HEK293 (cell line): Measurements from ENCODE around the gene MTPN.

Experiments
- EGR2 ChIP-seq: fragments of 450-650 bp; formaldehyde crosslinking; IDR thresholded peaks from 2 replicates; pipeline ENCODE4 v1.5.1; 2016; ENCODE audit warnings: low read depth, missing biosample characterization, missing genetic modification characterization
- GFI1B ChIP-seq: fragments of 450-650 bp; formaldehyde crosslinking; IDR thresholded peaks from 2 replicates; pipeline ENCODE4 v1.5.1; 2016; ENCODE audit warnings: missing biosample characterization, missing genetic modification characterization
- IKZF3 ChIP-seq: fragments of 450-650 bp; IDR thresholded peaks from 2 replicates; pipeline ENCODE4 v1.5.0; 2018; ENCODE audit warnings: missing biosample characterization, mild to moderate bottlenecking, missing genetic modification characterization, moderate library complexity
- KLF10 ChIP-seq: fragments of 450-650 bp; IDR thresholded peaks from 2 replicates; pipeline ENCODE4 v1.5.1; 2018; ENCODE audit warnings: missing biosample characterization, mild to moderate bottlenecking, missing genetic modification characterization
- KLF7 ChIP-seq: fragments of 450-650 bp; formaldehyde crosslinking; IDR thresholded peaks from 2 replicates; pipeline ENCODE4 v1.5.1; 2016; ENCODE audit warnings: missing biosample characterization, missing genetic modification characterization, borderline replicate concordance
- TCF7L2 ChIP-seq: IDR thresholded peaks from 2 replicates; pipeline ENCODE4 v1.6.1; 2011; ENCODE audit warnings: low read depth, mild to moderate bottlenecking, inconsistent platforms, low read length, moderate library complexity, borderline replicate concordance
- ZFP3 ChIP-seq: fragments of 450-650 bp; formaldehyde crosslinking; IDR thresholded peaks from 2 replicates; pipeline ENCODE4 v1.5.1; 2016; ENCODE audit warnings: low read depth, missing biosample characterization, missing genetic modification characterization
- ZFP69B ChIP-seq: fragments of 450-650 bp; formaldehyde crosslinking; IDR thresholded peaks from 2 replicates; pipeline ENCODE4 v1.5.1; 2016; ENCODE audit warnings: missing biosample characterization, missing genetic modification characterization
- ZIC2 ChIP-seq: fragments of 450-650 bp; formaldehyde crosslinking; IDR thresholded peaks from 2 replicates; pipeline ENCODE4 v1.5.1; 2016; ENCODE audit warnings: missing biosample characterization, missing genetic modification characterization
- ZNF133 ChIP-seq: fragments of 450-650 bp; formaldehyde crosslinking; IDR thresholded peaks from 2 replicates; pipeline ENCODE4 v1.5.1; 2016; ENCODE audit warnings: missing biosample characterization, missing genetic modification characterization
- ZNF146 ChIP-seq: fragments of 450-650 bp; formaldehyde crosslinking; IDR thresholded peaks from 2 replicates; pipeline ENCODE4 v1.5.1; 2016; ENCODE audit warnings: missing biosample characterization, missing genetic modification characterization
- ZNF211 ChIP-seq: fragments of 450-650 bp; formaldehyde crosslinking; IDR thresholded peaks from 2 replicates; pipeline ENCODE4 v1.5.1; 2016; ENCODE audit warnings: low read depth, missing biosample characterization, missing genetic modification characterization
- ZNF221 ChIP-seq: fragments of 450-650 bp; formaldehyde crosslinking; IDR thresholded peaks from 2 replicates; pipeline ENCODE4 v1.5.1; 2017; ENCODE audit warnings: missing biosample characterization, missing genetic modification characterization, borderline replicate concordance
- ZNF514 ChIP-seq: fragments of 450-650 bp; formaldehyde crosslinking; IDR thresholded peaks from 2 replicates; pipeline ENCODE4 v1.5.1; 2016; ENCODE audit warnings: missing biosample characterization, missing genetic modification characterization
- ZNF624 ChIP-seq: fragments of 450-650 bp; formaldehyde crosslinking; IDR thresholded peaks from 2 replicates; pipeline ENCODE4 v1.5.1; 2017; ENCODE audit warnings: missing biosample characterization, missing genetic modification characterization
- ZNF629 ChIP-seq: fragments of 450-650 bp; formaldehyde crosslinking; IDR thresholded peaks from 2 replicates; pipeline ENCODE4 v1.5.1; 2017; ENCODE audit warnings: missing biosample characterization, missing genetic modification characterization
- ZNF768 ChIP-seq: fragments of 450-650 bp; formaldehyde crosslinking; IDR thresholded peaks from 2 replicates; pipeline ENCODE4 v1.5.1; 2018; ENCODE audit warnings: missing biosample characterization, mild to moderate bottlenecking, missing genetic modification characterization
- ZSCAN23 ChIP-seq: fragments of 450-650 bp; formaldehyde crosslinking; IDR thresholded peaks from 2 replicates; pipeline ENCODE4 v1.5.1; 2016; ENCODE audit warnings: missing biosample characterization, missing genetic modification characterization
- TF ChIP-seq, protein P1 (sequence below): fragments of 450-650 bp; formaldehyde crosslinking; IDR thresholded peaks from 2 replicates; pipeline ENCODE4 v1.5.1; 2016; ENCODE audit warnings: missing biosample characterization, missing genetic modification characterization
- TF ChIP-seq, protein P2 (sequence below): fragments of 450-650 bp; formaldehyde crosslinking; IDR thresholded peaks from 2 replicates; pipeline ENCODE4 v1.5.1; 2017; ENCODE audit warnings: missing biosample characterization, missing genetic modification characterization
- TF ChIP-seq, protein P3 (sequence below): fragments of 450-650 bp; formaldehyde crosslinking; IDR thresholded peaks from 2 replicates; pipeline ENCODE4 v1.5.1; 2017; ENCODE audit warnings: missing biosample characterization, mild to moderate bottlenecking, missing genetic modification characterization, moderate library complexity
- TF ChIP-seq, protein P4 (sequence below): fragments of 450-650 bp; formaldehyde crosslinking; conservative IDR thresholded peaks from 2 replicates; pipeline ENCODE4 v1.5.1; 2016; ENCODE audit warnings: low read depth, missing biosample characterization, missing genetic modification characterization

MTPN gene

DNA sequence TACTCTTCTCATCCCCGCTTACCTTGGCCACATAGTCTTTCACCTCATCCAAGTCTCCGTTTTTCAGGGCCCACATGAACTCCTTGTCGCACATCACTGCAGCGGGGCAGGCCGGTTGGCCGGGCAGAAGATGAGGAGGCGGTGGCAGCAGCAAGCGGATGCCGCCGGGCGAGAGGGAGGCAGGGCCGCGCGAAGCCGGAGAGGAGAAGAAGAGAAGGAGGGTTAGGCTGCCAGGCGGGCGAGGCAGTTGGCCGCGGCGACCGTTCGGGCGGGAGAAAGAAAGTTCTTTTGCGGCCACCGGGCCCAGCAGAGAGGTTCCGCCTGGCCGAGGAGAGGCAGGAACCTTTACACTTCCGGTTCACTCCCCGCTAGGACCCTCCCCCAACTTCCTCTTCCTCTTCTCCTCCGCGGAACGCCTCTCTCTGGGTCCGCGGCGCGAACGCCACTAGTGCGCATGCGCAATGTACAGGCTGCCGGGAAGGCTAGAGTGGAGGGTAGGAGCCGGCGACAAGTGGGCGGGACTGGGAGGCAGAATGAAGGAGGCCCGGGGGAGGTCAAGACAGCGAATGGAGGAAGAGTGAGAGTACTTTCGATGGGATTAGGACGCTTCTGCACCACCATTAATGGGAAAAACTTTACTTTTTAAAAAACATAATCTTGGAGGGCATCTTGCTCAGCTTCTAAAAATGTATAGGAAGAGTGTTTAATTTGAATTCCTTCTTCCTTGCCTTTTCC, at the start of gene MTPN (continued):
- TF ChIP-seq ZNF221 (tag by site-specific recombination) (no peak), ZIC2 (tag by site-specific recombination) (no peak), ZNF133 (no peak), ZSCAN23 (no peak), ZNF768 (tag by site-specific recombination) (no peak), ZNF629 (tag by site-specific recombination) (peak; percentile 36; the same call in 1 of the 2 replicates), ZFP69B (tag by site-specific recombination) (no peak), ZNF211 (tag by site-specific recombination) (no peak), TCF7L2 (no peak), ZNF146 (tag by site-specific recombination) (no peak), ZNF624 (tag by site-specific recombination) (no peak), IKZF3 (tag by site-specific recombination) (0 out of 2 replicates have a peak, but pooled peaks have one; percentile 22), ZNF514 (tag by site-specific recombination) (no peak), KLF10 (tag by site-specific recombination) (peak; percentile 63; the same call in 1 of the 2 replicates), GFI1B (tag by site-specific recombination) (no peak), EGR2 (tag by site-specific recombination) (peak; percentile 82), ZFP3 (no peak), KLF7 (tag by site-specific recombination) (no peak; the same call in 1 of the 2 replicates)
- TF ChIP-seq, protein P1, sequence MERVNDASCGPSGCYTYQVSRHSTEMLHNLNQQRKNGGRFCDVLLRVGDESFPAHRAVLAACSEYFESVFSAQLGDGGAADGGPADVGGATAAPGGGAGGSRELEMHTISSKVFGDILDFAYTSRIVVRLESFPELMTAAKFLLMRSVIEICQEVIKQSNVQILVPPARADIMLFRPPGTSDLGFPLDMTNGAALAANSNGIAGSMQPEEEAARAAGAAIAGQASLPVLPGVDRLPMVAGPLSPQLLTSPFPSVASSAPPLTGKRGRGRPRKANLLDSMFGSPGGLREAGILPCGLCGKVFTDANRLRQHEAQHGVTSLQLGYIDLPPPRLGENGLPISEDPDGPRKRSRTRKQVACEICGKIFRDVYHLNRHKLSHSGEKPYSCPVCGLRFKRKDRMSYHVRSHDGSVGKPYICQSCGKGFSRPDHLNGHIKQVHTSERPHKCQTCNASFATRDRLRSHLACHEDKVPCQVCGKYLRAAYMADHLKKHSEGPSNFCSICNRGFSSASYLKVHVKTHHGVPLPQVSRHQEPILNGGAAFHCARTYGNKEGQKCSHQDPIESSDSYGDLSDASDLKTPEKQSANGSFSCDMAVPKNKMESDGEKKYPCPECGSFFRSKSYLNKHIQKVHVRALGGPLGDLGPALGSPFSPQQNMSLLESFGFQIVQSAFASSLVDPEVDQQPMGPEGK, result peak; percentile 59
- TF ChIP-seq, protein P2, sequence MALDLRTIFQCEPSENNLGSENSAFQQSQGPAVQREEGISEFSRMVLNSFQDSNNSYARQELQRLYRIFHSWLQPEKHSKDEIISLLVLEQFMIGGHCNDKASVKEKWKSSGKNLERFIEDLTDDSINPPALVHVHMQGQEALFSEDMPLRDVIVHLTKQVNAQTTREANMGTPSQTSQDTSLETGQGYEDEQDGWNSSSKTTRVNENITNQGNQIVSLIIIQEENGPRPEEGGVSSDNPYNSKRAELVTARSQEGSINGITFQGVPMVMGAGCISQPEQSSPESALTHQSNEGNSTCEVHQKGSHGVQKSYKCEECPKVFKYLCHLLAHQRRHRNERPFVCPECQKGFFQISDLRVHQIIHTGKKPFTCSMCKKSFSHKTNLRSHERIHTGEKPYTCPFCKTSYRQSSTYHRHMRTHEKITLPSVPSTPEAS (tag by site-specific recombination), result no peak
- TF ChIP-seq, protein P3, sequence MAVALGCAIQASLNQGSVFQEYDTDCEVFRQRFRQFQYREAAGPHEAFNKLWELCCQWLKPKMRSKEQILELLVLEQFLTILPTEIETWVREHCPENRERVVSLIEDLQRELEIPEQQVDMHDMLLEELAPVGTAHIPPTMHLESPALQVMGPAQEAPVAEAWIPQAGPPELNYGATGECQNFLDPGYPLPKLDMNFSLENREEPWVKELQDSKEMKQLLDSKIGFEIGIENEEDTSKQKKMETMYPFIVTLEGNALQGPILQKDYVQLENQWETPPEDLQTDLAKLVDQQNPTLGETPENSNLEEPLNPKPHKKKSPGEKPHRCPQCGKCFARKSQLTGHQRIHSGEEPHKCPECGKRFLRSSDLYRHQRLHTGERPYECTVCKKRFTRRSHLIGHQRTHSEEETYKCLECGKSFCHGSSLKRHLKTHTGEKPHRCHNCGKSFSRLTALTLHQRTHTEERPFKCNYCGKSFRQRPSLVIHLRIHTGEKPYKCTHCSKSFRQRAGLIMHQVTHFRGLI (tag by site-specific recombination), result peak; percentile 75
- TF ChIP-seq, protein P4, sequence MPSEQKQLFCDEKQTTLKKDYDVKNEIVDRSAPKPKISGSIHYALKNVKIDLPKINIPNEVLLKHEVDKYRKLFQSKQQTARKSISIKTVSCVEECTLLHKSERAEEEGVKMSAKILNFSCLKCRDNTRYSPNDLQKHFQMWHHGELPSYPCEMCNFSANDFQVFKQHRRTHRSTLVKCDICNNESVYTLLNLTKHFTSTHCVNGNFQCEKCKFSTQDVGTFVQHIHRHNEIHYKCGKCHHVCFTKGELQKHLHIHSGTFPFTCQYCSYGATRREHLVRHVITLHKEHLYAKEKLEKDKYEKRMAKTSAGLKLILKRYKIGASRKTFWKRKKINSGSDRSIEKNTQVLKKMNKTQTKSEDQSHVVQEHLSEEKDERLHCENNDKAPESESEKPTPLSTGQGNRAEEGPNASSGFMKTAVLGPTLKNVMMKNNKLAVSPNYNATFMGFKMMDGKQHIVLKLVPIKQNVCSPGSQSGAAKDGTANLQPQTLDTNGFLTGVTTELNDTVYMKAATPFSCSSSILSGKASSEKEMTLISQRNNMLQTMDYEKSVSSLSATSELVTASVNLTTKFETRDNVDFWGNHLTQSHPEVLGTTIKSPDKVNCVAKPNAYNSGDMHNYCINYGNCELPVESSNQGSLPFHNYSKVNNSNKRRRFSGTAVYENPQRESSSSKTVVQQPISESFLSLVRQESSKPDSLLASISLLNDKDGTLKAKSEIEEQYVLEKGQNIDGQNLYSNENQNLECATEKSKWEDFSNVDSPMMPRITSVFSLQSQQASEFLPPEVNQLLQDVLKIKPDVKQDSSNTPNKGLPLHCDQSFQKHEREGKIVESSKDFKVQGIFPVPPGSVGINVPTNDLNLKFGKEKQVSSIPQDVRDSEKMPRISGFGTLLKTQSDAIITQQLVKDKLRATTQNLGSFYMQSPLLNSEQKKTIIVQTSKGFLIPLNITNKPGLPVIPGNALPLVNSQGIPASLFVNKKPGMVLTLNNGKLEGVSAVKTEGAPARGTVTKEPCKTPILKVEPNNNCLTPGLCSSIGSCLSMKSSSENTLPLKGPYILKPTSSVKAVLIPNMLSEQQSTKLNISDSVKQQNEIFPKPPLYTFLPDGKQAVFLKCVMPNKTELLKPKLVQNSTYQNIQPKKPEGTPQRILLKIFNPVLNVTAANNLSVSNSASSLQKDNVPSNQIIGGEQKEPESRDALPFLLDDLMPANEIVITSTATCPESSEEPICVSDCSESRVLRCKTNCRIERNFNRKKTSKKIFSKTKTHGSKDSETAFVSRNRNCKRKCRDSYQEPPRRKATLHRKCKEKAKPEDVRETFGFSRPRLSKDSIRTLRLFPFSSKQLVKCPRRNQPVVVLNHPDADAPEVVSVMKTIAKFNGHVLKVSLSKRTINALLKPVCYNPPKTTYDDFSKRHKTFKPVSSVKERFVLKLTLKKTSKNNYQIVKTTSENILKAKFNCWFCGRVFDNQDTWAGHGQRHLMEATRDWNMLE (tag by site-specific recombination), result peak; percentile 99
